SK-N-SH treated with all-trans-retinoic acid at 6 μM for 48 hours (cell line): ENCODE results near the gene RAPGEF1.

ENCODE experiments used
- ATAC-seq: fragments of 200-7000 bp; cut with Tn5 transposase; 3 replicates; pipeline ENCODE4 v1.9.1; 2020; ENCODE audit warnings: mild to moderate bottlenecking, moderate library complexity
- ARNTL ChIP-seq: fragments of 450-650 bp; formaldehyde crosslinking; IDR thresholded peaks from 2 replicates; pipeline ENCODE4 v1.5.0; 2020; ENCODE audit warnings: low read depth, mild to moderate bottlenecking, moderate library complexity, borderline replicate concordance
- BACH2 ChIP-seq: fragments of 250-450 bp; sonication (Bioruptor Pico); IDR thresholded peaks from 2 replicates; pipeline ENCODE4 v1.9.0; 2021; ENCODE audit warnings: mild to moderate bottlenecking, borderline replicate concordance
- CSDC2 ChIP-seq: fragments of 250-450 bp; sonication (Bioruptor Pico); IDR thresholded peaks from 2 replicates; pipeline ENCODE4 v1.5.0; 2020; ENCODE audit warnings: mild to moderate bottlenecking, moderate library complexity
- ESRRG ChIP-seq: fragments of 250-450 bp; sonication (Bioruptor Pico); IDR thresholded peaks from 2 replicates; pipeline ENCODE4 v1.6.1; 2021; ENCODE audit warnings: mild to moderate bottlenecking
- GLIS3 ChIP-seq: fragments of 250-450 bp; sonication (Bioruptor Pico); IDR thresholded peaks from 2 replicates; pipeline ENCODE4 v1.5.0; 2020; ENCODE audit warnings: mild to moderate bottlenecking, moderate library complexity
- ISL1 ChIP-seq: fragments of 250-450 bp; sonication (Bioruptor Pico); IDR thresholded peaks from 2 replicates; pipeline ENCODE4 v2.1.2; 2022; ENCODE audit warnings: mild to moderate bottlenecking, moderate library complexity
- OSR1 ChIP-seq: fragments of 250-450 bp; sonication (Bioruptor Pico); IDR thresholded peaks from 2 replicates; pipeline ENCODE4 v1.8.0; 2022; ENCODE audit warnings: moderate library complexity, mild to moderate bottlenecking, inconsistent platforms
- PPARA ChIP-seq: fragments of 250-450 bp; sonication (Bioruptor Pico); IDR thresholded peaks from 2 replicates; pipeline ENCODE4 v1.5.0; 2020; ENCODE audit warnings: mild to moderate bottlenecking, borderline replicate concordance
- RARB ChIP-seq: fragments of 250-450 bp; sonication (Bioruptor Pico); IDR thresholded peaks from 2 replicates; pipeline ENCODE4 v1.8.0; 2021; ENCODE audit warnings: mild to moderate bottlenecking, moderate library complexity
- SNAI2 ChIP-seq: fragments of 250-450 bp; sonication (Bioruptor Pico); IDR thresholded peaks from 2 replicates; pipeline ENCODE4 v1.5.0; 2020; ENCODE audit warnings: mild to moderate bottlenecking, moderate library complexity
- TOX ChIP-seq: fragments of 250-450 bp; sonication (Bioruptor Pico); IDR thresholded peaks from 2 replicates; pipeline ENCODE4 v1.8.0; 2021; ENCODE audit warnings: mild to moderate bottlenecking, moderate library complexity, borderline replicate concordance
- ZC3H10 ChIP-seq: fragments of 250-450 bp; sonication (Bioruptor Pico); IDR thresholded peaks from 2 replicates; pipeline ENCODE4 v1.5.1; 2021; ENCODE audit warnings: mild to moderate bottlenecking, moderate library complexity
- ZFP30 ChIP-seq: fragments of 450-650 bp; formaldehyde crosslinking; IDR thresholded peaks from 2 replicates; pipeline ENCODE4 v1.5.0; 2022; ENCODE audit warnings: mild to moderate bottlenecking, moderate library complexity
- ZNF565 ChIP-seq: fragments of 450-650 bp; formaldehyde crosslinking; conservative IDR thresholded peaks from 2 replicates; pipeline ENCODE4 v1.5.0; 2020; ENCODE audit warnings: low read depth, mild to moderate bottlenecking, moderate library complexity
- ZNF70 ChIP-seq: fragments of 450-650 bp; formaldehyde crosslinking; IDR thresholded peaks from 2 replicates; pipeline ENCODE4 v1.5.0; 2020; ENCODE audit warnings: mild to moderate bottlenecking, moderate library complexity
- ZNF8 ChIP-seq: fragments of 450-650 bp; formaldehyde crosslinking; IDR thresholded peaks from 2 replicates; pipeline ENCODE4 v1.5.0; 2020; ENCODE audit warnings: mild to moderate bottlenecking, moderate library complexity
- TF ChIP-seq, protein P1 (sequence below): fragments of 250-450 bp; sonication (Bioruptor Pico); IDR thresholded peaks from 2 replicates; pipeline ENCODE4 v1.5.1; 2021; ENCODE audit warnings: mild to moderate bottlenecking, moderate library complexity
- TF ChIP-seq, protein P2 (sequence below): fragments of 250-450 bp; sonication (Bioruptor Pico); IDR thresholded peaks from 2 replicates; pipeline ENCODE4 v1.5.1; 2020; ENCODE audit warnings: low read depth, mild to moderate bottlenecking, moderate library complexity
- TF ChIP-seq, protein P3 (sequence below): fragments of 250-450 bp; sonication (Bioruptor Pico); IDR thresholded peaks from 2 replicates; pipeline ENCODE4 v1.8.0; 2021; ENCODE audit warnings: low read depth, mild to moderate bottlenecking, moderate library complexity, borderline replicate concordance
- TF ChIP-seq, protein P4 (sequence below): fragments of 250-450 bp; sonication (Bioruptor Pico); IDR thresholded peaks from 2 replicates; pipeline ENCODE4 v1.8.0; 2020; ENCODE audit warnings: mild to moderate bottlenecking, moderate library complexity, borderline replicate concordance
- TF ChIP-seq, protein P5 (sequence below): fragments of 250-450 bp; sonication (Bioruptor Pico); IDR thresholded peaks from 2 replicates; pipeline ENCODE4 v1.5.0; 2020; ENCODE audit warnings: mild to moderate bottlenecking, moderate library complexity

The RAPGEF1 gene

DNA sequence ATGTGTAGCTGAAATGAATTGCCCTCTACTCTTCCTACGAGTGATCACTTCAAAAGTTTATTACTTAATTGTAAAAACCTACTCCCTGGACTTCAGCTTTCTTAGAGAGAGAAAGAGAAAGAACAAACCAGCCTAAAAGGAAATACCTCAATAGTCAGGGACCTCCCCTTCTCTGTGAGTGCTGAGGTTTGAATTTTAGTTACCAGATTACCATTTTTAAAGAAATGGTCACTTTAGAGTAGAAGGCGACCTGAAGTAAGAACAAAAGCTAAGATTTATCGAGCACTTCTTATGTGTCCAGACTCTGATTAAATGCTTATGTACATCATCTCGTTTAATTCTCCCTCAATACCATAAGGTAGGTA is 11.3 kb downstream of the RAPGEF1 start (continued):
- TF ChIP-seq, protein P1, sequence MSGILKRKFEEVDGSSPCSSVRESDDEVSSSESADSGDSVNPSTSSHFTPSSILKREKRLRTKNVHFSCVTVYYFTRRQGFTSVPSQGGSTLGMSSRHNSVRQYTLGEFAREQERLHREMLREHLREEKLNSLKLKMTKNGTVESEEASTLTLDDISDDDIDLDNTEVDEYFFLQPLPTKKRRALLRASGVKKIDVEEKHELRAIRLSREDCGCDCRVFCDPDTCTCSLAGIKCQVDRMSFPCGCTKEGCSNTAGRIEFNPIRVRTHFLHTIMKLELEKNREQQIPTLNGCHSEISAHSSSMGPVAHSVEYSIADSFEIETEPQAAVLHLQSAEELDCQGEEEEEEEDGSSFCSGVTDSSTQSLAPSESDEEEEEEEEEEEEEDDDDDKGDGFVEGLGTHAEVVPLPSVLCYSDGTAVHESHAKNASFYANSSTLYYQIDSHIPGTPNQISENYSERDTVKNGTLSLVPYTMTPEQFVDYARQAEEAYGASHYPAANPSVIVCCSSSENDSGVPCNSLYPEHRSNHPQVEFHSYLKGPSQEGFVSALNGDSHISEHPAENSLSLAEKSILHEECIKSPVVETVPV (CRISPR knock-in tag): no peak
- TF ChIP-seq CSDC2 (CRISPR knock-in tag): no peak
- TF ChIP-seq GLIS3 (CRISPR knock-in tag): no peak
- no peak for TF ChIP-seq ZNF8

DNA sequence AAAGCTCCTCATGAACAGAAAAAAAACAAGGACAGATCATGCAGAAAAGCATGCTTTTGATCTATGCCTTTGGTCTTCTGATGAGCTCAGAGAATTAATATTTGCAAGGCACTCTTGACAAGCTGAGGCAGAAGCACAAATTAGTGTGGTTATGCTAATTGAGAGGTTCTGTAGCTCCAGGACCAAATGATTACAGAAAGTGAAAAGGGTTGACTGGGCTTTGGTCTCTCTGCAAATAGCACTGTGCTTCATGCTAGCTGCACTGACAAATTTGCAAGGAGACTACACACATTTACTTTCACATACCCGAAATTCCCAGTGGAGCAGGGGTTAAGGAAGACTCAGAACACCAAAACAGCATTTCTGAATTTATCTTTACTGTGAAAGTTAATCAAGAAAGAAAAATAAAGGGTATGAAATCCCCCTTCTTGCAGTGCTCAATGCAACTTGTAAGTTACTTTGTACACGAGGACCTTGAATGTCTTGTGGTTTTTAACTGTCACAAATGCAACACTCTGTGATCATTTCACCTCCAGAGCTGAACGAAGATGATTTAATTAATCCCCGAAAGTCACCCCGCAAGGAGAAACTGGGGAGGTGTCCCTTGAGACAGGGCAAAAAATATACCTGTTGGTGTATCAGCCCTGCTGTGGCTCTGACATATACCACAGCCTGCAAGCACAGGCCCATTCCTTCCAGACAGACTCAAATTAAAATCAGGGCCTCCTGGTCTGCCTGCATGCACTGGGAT is 11.9 kb downstream of the RAPGEF1 start:
- ATAC-seq: peak; percentile 69
- TF ChIP-seq SNAI2 (no peak), CSDC2 (CRISPR knock-in tag) (no peak), ZNF70 (no peak), PPARA (CRISPR knock-in tag) (no peak), OSR1 (CRISPR knock-in tag) (no peak), ESRRG (CRISPR knock-in tag) (no peak), ZNF565 (no peak), RARB (no peak), ZC3H10 (CRISPR knock-in tag) (no peak), ZFP30 (no peak), BACH2 (no peak), TOX (CRISPR knock-in tag) (no peak)
- TF ChIP-seq, protein P1 (CRISPR knock-in tag): no peak
- TF ChIP-seq, all 23 proteins: peak for 0

DNA sequence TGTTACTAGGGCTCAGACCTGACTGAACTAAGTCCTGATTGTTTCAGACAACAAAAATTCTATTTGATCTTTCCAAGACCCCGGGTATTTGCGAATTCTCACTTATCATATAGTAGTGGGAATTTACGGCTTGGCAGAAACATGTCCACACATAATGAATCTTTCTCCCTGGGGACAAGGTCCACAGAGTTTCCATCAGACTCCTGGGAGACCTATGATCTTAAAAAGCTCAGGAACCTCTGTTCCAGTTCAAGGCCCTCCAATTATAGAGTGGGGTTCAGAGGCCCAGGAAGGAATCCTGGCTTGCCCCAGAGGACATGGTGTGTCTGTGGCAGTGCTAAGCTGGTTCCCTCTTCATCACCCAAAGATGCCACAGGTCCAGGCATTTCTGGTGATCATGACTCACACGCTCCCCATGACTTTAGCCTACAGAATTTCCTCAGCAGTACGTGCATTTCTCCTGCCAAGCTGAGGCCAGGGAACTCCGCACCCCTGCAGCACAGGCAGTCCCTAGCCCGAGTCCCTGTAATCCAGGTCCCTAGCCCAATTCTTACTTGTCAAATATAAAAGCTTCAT is 12.6 kb downstream of the RAPGEF1 start:
- no peak for TF ChIP-seq ARNTL (CRISPR knock-in tag)
- TF ChIP-seq, protein P2, sequence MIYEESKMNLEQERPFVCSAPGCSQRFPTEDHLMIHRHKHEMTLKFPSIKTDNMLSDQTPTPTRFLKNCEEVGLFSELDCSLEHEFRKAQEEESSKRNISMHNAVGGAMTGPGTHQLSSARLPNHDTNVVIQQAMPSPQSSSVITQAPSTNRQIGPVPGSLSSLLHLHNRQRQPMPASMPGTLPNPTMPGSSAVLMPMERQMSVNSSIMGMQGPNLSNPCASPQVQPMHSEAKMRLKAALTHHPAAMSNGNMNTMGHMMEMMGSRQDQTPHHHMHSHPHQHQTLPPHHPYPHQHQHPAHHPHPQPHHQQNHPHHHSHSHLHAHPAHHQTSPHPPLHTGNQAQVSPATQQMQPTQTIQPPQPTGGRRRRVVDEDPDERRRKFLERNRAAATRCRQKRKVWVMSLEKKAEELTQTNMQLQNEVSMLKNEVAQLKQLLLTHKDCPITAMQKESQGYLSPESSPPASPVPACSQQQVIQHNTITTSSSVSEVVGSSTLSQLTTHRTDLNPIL (CRISPR knock-in tag): no peak
- TF ChIP-seq, protein P3, sequence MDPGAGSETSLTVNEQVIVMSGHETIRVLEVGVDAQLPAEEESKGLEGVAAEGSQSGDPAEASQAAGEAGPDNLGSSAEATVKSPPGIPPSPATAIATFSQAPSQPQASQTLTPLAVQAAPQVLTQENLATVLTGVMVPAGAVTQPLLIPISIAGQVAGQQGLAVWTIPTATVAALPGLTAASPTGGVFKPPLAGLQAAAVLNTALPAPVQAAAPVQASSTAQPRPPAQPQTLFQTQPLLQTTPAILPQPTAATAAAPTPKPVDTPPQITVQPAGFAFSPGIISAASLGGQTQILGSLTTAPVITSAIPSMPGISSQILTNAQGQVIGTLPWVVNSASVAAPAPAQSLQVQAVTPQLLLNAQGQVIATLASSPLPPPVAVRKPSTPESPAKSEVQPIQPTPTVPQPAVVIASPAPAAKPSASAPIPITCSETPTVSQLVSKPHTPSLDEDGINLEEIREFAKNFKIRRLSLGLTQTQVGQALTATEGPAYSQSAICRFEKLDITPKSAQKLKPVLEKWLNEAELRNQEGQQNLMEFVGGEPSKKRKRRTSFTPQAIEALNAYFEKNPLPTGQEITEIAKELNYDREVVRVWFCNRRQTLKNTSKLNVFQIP (CRISPR knock-in tag): no peak
- TF ChIP-seq ISL1 (CRISPR knock-in tag): no peak
- TF ChIP-seq, protein P4, sequence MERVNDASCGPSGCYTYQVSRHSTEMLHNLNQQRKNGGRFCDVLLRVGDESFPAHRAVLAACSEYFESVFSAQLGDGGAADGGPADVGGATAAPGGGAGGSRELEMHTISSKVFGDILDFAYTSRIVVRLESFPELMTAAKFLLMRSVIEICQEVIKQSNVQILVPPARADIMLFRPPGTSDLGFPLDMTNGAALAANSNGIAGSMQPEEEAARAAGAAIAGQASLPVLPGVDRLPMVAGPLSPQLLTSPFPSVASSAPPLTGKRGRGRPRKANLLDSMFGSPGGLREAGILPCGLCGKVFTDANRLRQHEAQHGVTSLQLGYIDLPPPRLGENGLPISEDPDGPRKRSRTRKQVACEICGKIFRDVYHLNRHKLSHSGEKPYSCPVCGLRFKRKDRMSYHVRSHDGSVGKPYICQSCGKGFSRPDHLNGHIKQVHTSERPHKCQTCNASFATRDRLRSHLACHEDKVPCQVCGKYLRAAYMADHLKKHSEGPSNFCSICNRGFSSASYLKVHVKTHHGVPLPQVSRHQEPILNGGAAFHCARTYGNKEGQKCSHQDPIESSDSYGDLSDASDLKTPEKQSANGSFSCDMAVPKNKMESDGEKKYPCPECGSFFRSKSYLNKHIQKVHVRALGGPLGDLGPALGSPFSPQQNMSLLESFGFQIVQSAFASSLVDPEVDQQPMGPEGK (CRISPR knock-in tag): no peak
- TF ChIP-seq ZNF70: no peak
- TF ChIP-seq, protein P5, sequence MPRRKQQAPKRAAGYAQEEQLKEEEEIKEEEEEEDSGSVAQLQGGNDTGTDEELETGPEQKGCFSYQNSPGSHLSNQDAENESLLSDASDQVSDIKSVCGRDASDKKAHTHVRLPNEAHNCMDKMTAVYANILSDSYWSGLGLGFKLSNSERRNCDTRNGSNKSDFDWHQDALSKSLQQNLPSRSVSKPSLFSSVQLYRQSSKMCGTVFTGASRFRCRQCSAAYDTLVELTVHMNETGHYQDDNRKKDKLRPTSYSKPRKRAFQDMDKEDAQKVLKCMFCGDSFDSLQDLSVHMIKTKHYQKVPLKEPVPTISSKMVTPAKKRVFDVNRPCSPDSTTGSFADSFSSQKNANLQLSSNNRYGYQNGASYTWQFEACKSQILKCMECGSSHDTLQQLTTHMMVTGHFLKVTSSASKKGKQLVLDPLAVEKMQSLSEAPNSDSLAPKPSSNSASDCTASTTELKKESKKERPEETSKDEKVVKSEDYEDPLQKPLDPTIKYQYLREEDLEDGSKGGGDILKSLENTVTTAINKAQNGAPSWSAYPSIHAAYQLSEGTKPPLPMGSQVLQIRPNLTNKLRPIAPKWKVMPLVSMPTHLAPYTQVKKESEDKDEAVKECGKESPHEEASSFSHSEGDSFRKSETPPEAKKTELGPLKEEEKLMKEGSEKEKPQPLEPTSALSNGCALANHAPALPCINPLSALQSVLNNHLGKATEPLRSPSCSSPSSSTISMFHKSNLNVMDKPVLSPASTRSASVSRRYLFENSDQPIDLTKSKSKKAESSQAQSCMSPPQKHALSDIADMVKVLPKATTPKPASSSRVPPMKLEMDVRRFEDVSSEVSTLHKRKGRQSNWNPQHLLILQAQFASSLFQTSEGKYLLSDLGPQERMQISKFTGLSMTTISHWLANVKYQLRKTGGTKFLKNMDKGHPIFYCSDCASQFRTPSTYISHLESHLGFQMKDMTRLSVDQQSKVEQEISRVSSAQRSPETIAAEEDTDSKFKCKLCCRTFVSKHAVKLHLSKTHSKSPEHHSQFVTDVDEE (CRISPR knock-in tag): no peak
- no peak for TF ChIP-seq ESRRG (CRISPR knock-in tag)
- peak; percentile 86 for ATAC-seq
